ENCODE results near the gene LAMA5.

The LAMA5 gene

GRCh38 chr20:62391165-62392076, 24.3 kb upstream of the LAMA5 start:
- intact Hi-C loops (cut with DNase I) = no loop called here
- peak in 1 of 10 donors; percentile 80 for DNase-seq

- intact Hi-C loops (cut with DNase I) = no loop called here
- peak in 8 of 10 donors; percentile 67 to 95 (median 75) for DNase-seq
Observed at GRCh38 chr20:62390317-62391164, 23.4 kb upstream of the LAMA5 start.

- DNase-seq = no peak
- intact Hi-C loops (cut with DNase I) = loop anchor here (10.0 kb wide), 1 partner anchor 205 kb away; the partner anchor contains the start of gene MTG2
Observed at GRCh38 chr20:62389601-62390087, 22.5 kb upstream of the LAMA5 start.

GRCh38 chr20:62388839-62389600, 21.9 kb upstream of the LAMA5 start:
- intact Hi-C loops (cut with DNase I) = loop anchor here (10.0 kb wide), 1 partner anchor 204 kb away; the partner anchor contains the start of gene MTG2

DNA sequence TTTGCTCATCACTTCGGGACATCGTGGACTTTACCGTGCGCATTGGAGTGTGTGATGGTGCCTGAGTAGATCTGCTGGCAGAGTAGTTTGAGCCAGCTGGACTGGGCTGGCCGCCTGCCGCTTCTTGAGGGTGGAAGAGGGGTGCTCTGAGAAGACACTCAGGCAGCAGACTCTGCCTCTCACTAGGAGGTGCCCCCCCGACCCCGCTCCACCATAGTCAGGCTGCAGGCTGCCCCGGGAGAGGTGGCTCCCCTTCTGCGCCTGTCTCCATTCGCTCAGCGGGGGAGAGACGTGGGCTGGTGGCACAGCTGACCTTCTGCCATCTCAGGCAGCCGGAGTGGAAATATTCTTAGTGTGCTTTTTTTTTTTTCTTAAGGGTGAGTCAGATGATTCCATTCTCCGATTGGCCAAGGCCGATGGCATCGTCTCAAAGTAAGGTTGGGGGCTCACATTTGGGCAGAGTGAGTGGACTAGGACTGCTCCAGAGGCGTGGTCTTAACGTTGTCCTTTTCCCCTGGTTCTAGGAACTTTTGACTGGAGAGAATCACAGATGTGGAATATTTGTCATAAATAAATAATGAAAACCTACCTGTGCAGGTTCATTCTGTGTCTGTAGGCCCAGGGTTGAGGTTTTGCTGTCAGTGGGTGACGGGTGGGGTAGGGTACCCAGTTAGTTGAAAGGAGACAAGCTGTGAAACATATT, 21.0 kb upstream of the LAMA5 start:
- no peak for DNase-seq
- intact Hi-C loops (cut with DNase I) = loop anchor here (2.0 to 10.0 kb wide), 2 partner anchors 17 to 203 kb away; partner anchors contain the start of gene MTG2

More at GRCh38 chr20:62388839-62389600, 21.9 kb upstream of the LAMA5 start:
- DNase-seq = no peak

DNA sequence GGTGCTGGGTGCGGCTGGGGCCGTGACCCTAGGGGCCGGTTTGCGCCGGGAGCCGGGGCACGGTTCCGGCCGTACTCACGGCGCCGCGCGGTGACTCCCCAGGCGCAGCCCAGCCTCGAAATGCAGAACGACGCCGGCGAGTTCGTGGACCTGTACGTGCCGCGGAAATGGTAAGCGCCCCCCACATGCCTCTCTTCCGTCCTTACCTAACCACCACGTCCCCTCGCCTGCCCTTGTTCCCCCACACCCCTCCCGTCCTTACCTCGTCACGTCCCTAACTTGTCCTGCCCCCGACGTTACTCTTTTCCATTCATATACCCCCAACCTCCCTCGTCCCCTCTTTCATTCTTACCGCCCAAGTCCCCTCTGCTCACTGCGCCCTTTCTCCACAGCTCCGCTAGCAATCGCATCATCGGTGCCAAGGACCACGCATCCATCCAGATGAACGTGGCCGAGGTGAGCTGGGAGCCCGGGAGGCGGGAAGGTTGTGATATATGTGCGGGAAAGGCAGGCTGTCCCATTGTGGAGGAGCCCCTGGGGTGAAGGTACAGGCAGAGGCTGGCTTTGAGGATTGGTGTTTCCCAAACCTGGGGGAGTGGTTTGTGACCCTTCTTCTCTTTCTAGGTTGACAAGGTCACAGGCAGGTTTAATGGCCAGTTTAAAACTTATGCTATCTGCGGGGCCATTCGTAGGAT, 20.3 kb upstream of the LAMA5 start:
- no peak for DNase-seq
- intact Hi-C loops (cut with DNase I) = loop anchor here (2.0 to 10.0 kb wide), 2 partner anchors 17 to 203 kb away; partner anchors contain the start of gene MTG2

DNA sequence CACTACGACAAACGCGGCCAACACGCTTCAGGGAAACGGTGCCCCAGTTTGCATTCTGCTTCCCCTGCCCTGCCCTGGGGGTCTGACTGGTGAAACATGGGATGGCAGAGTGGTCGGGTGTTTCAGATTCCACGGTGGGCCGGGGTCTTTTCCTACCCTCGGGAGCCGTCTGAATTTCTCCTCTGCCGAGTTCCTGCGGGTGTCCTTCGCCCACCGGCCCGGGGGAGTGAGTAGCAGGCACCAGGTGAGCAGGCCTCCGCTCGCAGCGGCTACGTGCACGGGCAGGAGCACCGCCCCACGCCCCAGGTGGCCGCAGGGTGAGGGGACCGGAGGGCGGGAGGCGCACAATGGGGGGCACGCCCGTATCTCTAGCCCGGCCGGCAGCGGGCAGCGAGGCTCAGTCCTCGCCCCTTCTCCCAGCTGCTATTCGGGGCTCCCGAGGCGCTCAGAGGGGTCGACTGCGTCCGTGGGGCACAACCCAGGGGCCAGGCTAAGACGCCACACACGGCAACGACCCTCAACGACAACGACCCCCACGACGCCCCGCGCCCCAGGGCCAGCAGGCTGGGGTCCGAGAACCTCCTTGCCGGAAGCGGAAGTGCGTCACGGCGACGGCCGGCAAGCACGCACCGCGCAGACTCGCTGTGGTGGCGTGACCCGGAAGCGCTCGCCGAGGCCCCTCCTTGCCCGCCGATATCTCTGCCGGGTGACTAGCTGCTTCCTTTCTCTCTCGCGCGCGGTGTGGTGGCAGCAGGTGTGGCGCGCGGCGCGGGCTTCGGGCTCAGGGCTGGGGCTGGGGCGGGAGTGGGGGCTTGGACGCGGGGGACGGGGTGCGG, 19.5 kb upstream of the LAMA5 start, which contains the start of gene RPS21:
TSS of gene RPS21 (plus strand) at position 721 of the 836 bp plus-strand sequence. CDS start 236 bp downstream, outside the sequence.
- peak; percentile 80 to 98 (median 89) for DNase-seq
- intact Hi-C loops (cut with DNase I) = loop anchor here (2.0 to 10.0 kb wide), 2 partner anchors 18 to 202 kb away; partner anchors contain the start of gene MTG2

DNA sequence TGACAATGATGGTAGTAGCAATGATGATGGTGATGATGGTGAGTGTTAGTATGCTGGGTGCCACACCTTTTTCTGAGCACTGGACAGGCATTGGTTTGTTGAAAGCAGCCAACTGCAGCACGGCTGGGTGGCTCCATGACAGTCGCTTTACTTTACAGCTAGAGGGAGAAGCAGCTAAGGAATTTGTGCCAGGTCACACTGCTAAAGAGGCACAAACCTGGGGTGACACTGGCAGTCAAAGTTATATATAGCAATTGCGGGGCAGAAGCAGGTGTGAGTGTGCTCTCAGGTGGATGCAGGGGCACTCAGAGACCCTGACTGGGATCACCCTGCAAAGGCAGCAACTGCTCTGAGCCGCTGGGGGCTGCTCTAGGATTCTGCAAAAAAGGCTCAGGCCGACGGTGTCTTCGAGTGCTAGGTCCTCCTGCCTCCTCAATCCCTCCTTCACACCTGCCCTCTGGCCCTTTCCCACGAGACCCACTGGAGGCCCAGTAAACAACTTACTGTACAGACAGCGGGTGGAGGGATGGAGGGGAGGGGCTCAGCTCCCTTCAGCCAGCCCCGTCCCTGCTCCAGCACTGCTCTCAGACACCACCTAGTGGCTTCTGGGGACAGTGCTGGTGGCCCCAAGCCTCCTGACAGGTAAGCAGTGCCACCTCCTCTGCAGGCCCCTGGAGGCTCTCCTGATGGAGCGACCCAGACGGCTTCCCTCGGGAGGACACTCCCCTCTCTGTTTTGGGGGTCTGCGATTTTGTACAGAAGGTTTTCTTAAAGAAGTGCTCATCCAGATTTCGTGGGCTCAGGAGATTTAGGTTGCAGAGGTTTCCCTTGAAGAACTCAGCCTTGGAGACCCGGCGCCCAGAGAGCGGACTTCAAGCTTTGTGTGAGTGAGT, 15.4 kb upstream of the LAMA5 start:
- intact Hi-C loops (cut with DNase I) = loop anchor here (1.0 to 10.0 kb wide), 2 partner anchors 80 to 198 kb away; partner anchors contain the start of genes ADRM1 and MTG2
- peak; percentile 63 to 97 (median 82) for DNase-seq

DNA sequence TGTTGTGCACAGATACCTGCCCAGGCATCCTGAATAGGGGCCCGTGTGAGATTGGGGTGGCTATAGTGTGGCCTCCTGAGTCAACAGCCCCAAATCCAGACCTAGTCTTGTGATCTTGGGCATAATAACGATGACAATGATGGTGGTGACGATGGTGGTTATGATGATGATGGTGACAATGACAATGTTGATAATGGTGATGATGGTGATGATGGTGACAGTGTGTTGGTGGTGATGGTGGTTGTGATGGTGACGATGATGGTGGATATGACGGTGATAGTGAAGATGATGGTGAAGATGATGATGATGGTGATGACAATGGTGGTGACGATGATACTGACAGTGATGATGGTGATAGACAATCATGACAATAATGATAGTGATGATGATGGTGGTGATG, 14.7 kb upstream of the LAMA5 start:
- no peak for DNase-seq
- intact Hi-C loops (cut with DNase I) = loop anchor here (1.0 to 10.0 kb wide), 2 partner anchors 80 to 197 kb away; partner anchors contain the start of genes ADRM1 and MTG2

- no peak for DNase-seq
- intact Hi-C loops (cut with DNase I) = loop anchor here (10.0 kb wide), 1 partner anchor 196 kb away; the partner anchor contains the start of gene MTG2
Observed at GRCh38 chr20:62381202-62381797, 14.2 kb upstream of the LAMA5 start.

GRCh38 chr20:62378215-62378614, 11.1 kb upstream of the LAMA5 start:
- no peak for DNase-seq
- intact Hi-C loops (cut with DNase I) = no loop called here

GRCh38 chr20:62377615-62378178, 10.6 kb upstream of the LAMA5 start:
- peak in 1 of 10 donors; percentile 45 for DNase-seq
- intact Hi-C loops (cut with DNase I) = no loop called here

GRCh38 chr20:62377064-62377461, 10.0 kb upstream of the LAMA5 start:
- no peak for DNase-seq
- intact Hi-C loops (cut with DNase I) = no loop called here

GRCh38 chr20:62376112-62377063, 9.3 kb upstream of the LAMA5 start:
- DNase-seq = no peak
- intact Hi-C loops (cut with DNase I) = no loop called here

All from posterior cingulate gyrus (tissue), 11 donors.